ENCODE data around the gene ADCY2.

ADCY2 gene

GRCh38 chr5:7493081-7493480 lies 97.1 kb downstream of the ADCY2 start:
- H3K4me3 ChIP-seq (ENCODE audit: low read depth, low read length) = no peak overlapping the region
- ChIA-PET POLR2A (no interaction called here), CTCF (no interaction called here)
- DNase-seq (ENCODE audit: low read depth, low spot score) = no peak
- TF ChIP-seq CTCF (IDR thresholded peaks at IDR 0.05; ENCODE audit: insufficient read depth, low read length, missing control alignments) = no peak

GRCh38 chr5:7493622-7494021 lies 97.7 kb downstream of the ADCY2 start:
- no peak for TF ChIP-seq CTCF (IDR thresholded peaks at IDR 0.05; ENCODE audit: insufficient read depth, low read length, missing control alignments)
- no peak overlapping the region for H3K4me3 ChIP-seq (ENCODE audit: low read depth, low read length)
- no peak for DNase-seq (ENCODE audit: low read depth, low spot score)
- POLR2A ChIA-PET = no interaction called here
- CTCF ChIA-PET = no interaction called here

- ChIA-PET CTCF (no interaction called here), POLR2A (no interaction called here)
- TF ChIP-seq CTCF (IDR thresholded peaks at IDR 0.05; ENCODE audit: insufficient read depth, low read length, missing control alignments) = no peak
- H3K4me3 ChIP-seq (ENCODE audit: low read depth, low read length) = no peak overlapping the region
- DNase-seq (ENCODE audit: low read depth, low spot score) = no peak
Measured at GRCh38 chr5:7494481-7495130, 98.7 kb downstream of the ADCY2 start.

- no peak for DNase-seq (ENCODE audit: low read depth, low spot score)
- POLR2A ChIA-PET = no interaction called here
- CTCF ChIA-PET = no interaction called here
Measured at GRCh38 chr5:7495131-7495517, 99.2 kb downstream of the ADCY2 start.

GRCh38 chr5:7500256-7500655 lies 104.3 kb downstream of the ADCY2 start:
- no peak overlapping the region for H3K4me3 ChIP-seq (ENCODE audit: low read depth, low read length)
- DNase-seq (ENCODE audit: low read depth, low spot score) = no peak
- CTCF ChIA-PET = no interaction called here
- POLR2A ChIA-PET = no interaction called here
- TF ChIP-seq CTCF (IDR thresholded peaks at IDR 0.05; ENCODE audit: insufficient read depth, low read length, missing control alignments) = no peak

More at GRCh38 chr5:7495131-7495517, 99.2 kb downstream of the ADCY2 start:
- no peak overlapping the region for H3K4me3 ChIP-seq (ENCODE audit: low read depth, low read length)
- no peak for TF ChIP-seq CTCF (IDR thresholded peaks at IDR 0.05; ENCODE audit: insufficient read depth, low read length, missing control alignments)

GRCh38 chr5:7501061-7501460 lies 105.1 kb downstream of the ADCY2 start:
- ChIA-PET CTCF (no interaction called here), POLR2A (no interaction called here)
- no peak for TF ChIP-seq CTCF (IDR thresholded peaks at IDR 0.05; ENCODE audit: insufficient read depth, low read length, missing control alignments)
- no peak for DNase-seq (ENCODE audit: low read depth, low spot score)
- no peak overlapping the region for H3K4me3 ChIP-seq (ENCODE audit: low read depth, low read length)

Measured in AG04449 (cell line).